Measurements from ENCODE around the gene PCGF5. TPM values are rescaled to one million over a fixed set of nuclear protein-coding genes. Genes with fewer than 3 reads are reported as not detected.

PCGF5 gene
- total and polyA plus RNA-seq, 5 donors from 2014 or later, result 43.5 to 60.3 (median 53.5) TPM

DNA sequence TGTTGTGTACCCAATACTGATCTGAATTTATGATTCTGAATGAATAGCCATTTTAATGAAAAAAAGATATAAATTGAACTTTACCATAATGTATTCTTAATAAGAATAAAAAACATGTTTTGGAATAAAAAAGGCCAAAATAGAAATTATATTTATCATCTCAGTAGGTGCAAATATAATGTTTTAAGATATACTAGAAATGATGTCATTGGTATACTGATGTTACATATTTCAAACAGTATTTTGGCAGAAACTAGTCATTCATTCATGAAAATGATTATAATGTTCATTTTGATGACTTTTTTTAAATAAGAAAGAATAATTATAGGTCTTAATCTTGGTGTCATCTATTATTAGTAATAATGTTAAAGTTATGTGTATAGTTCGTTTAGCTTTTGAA, 9.2 kb downstream of the PCGF5 start:
- Mint-ChIP-seq H3K27me3 (no peaks in the 10 kb centered on the region), H3K4me1 (peaks cover 28 to 45% (median 39%) of the 10 kb centered on the region in 4 donors), H3K27ac (no peak overlapping the region), H3K36me3 (peaks cover 14% of the 10 kb centered on the region), H3K9me3 (no peaks in the 10 kb centered on the region), H3K4me3 (no peak overlapping the region)
- peaks cover 8% of the 10 kb centered on the region for H3K4me1 ChIP-seq (ENCODE audit: control insufficient read depth, insufficient read depth, low read length, poor library complexity, severe bottlenecking)
- H3K4me3 ChIP-seq (ENCODE audit: low read depth, low read length), result no peak overlapping the region
- H3K27ac ChIP-seq (ENCODE audit: insufficient read depth, low read length, poor library complexity, severe bottlenecking), result no peak overlapping the region
- DNase-seq, result no peak
- H3K36me3 ChIP-seq (ENCODE audit: control insufficient read depth, insufficient read depth, low read length), result peaks cover 9% of the 10 kb centered on the region
- no peaks in the 10 kb centered on the region for H3K27me3 ChIP-seq (ENCODE audit: control insufficient read depth, insufficient read depth, low read length)
- no peaks in the 10 kb centered on the region for H3K9me3 ChIP-seq (ENCODE audit: control insufficient read depth in 2 of 2, low read length in 2 of 2)
- no peak for ATAC-seq (ENCODE audit: low read depth in 2 of 2)

DNA sequence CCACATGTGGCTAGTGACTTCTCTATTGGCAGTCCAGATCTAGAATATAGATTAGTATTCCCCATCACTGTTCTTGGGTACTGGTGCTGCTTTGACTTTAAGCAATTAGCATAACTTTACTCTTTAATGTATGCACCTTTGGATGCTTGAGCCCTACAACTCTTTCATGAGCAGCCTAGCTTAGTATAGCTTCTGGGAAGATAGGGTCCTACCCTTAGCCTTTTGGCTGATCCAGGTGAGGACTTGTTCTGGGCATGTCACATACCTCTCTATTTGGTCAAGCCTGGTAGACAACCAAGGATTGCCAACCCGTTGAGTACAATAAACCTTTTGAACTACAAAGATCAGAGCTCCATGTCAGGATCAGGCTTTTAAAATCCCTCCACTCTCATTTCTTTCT, 17.7 kb downstream of the PCGF5 start:
- DNase-seq, result no peak
- ATAC-seq (ENCODE audit: low read depth in 2 of 2), result no peak
- Histone ChIP-seq H3K36me3 (ENCODE audit: control insufficient read depth, insufficient read depth, low read length) (peaks cover 11% of the 10 kb centered on the region), H3K4me1 (ENCODE audit: control insufficient read depth, insufficient read depth, low read length, poor library complexity, severe bottlenecking) (no peaks in the 10 kb centered on the region), H3K27me3 (ENCODE audit: control insufficient read depth, insufficient read depth, low read length) (no peaks in the 10 kb centered on the region), H3K9me3 (ENCODE audit: control insufficient read depth in 2 of 2, low read length in 2 of 2) (no peaks in the 10 kb centered on the region), H3K27ac (ENCODE audit: insufficient read depth, low read length, poor library complexity, severe bottlenecking) (no peak overlapping the region), H3K4me3 (ENCODE audit: low read depth, low read length) (no peak overlapping the region)
- Mint-ChIP-seq H3K36me3 (peaks cover 11% of the 10 kb centered on the region), H3K9me3 (no peaks in the 10 kb centered on the region), H3K4me3 (no peak overlapping the region), H3K27ac (peak overlapping the region in 1 of 3 donors; percentile 64), H3K4me1 (peaks cover 25 to 45% (median 32%) of the 10 kb centered on the region in 4 donors), H3K27me3 (no peaks in the 10 kb centered on the region)

DNA sequence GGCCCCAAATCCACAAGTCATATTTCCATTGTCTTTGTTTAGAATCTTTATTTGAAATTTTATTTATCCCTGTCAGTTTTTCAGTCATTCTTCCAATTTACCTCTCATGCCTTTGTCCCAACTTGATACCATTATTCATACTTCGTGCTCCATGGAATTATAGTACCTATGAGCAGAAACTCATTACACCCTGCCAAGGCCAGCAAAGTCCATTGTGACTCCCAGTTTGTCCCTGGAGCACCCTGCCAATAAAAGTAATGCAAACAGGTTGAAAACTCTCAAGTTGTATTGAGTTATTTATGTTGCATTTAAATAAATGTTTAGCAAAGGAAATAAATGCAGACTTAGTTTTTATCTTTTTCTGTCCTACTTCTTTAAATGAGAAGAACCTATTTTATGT, 19.3 kb downstream of the PCGF5 start:
- H3K9me3 Mint-ChIP-seq, result no peaks in the 10 kb centered on the region
- Histone ChIP-seq H3K27me3 (ENCODE audit: control insufficient read depth, insufficient read depth, low read length) (no peaks in the 10 kb centered on the region), H3K4me3 (ENCODE audit: low read depth, low read length) (no peak overlapping the region), H3K4me1 (ENCODE audit: control insufficient read depth, insufficient read depth, low read length, poor library complexity, severe bottlenecking) (no peaks in the 10 kb centered on the region), H3K36me3 (ENCODE audit: control insufficient read depth, insufficient read depth, low read length) (peaks cover 12% of the 10 kb centered on the region), H3K27ac (ENCODE audit: insufficient read depth, low read length, poor library complexity, severe bottlenecking) (no peak overlapping the region), H3K9me3 (ENCODE audit: control insufficient read depth in 2 of 2, low read length in 2 of 2) (no peaks in the 10 kb centered on the region)
- DNase-seq (no peak), ATAC-seq (ENCODE audit: low read depth in 2 of 2) (no peak)
- H3K4me3 Mint-ChIP-seq, result no peak overlapping the region
- peak overlapping the region in 1 of 3 donors; percentile 54 for H3K27ac Mint-ChIP-seq
- peaks cover 11% of the 10 kb centered on the region for H3K36me3 Mint-ChIP-seq
- no peaks in the 10 kb centered on the region for H3K27me3 Mint-ChIP-seq
- H3K4me1 Mint-ChIP-seq, result peaks cover 17 to 32% (median 27%) of the 10 kb centered on the region in 4 donors

DNA sequence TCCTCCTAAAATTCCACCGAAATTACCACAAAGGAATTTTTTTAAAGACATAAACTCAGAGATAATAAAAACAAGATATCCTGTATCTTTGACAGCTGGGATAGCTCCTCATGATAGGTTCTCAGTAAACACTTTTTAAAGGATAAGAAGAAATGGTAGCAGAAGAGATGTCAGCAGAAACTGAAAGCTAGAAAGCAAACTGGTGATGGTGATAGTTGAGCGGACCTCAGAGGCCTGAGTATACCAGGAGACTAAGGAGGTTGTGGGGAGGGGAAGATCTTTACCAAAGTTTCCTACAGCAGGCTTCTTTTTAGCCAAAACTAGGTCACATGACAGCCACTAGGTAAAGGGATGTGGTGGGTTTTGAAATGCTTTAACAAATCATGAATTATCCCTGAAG, 22.5 kb downstream of the PCGF5 start:
- H3K27ac Mint-ChIP-seq, result peak overlapping the region in 2 of 3 donors; percentile 27 to 87
- no peak for ATAC-seq (ENCODE audit: low read depth in 2 of 2)
- no peaks in the 10 kb centered on the region for H3K9me3 Mint-ChIP-seq
- peaks cover 13 to 24% (median 20%) of the 10 kb centered on the region in 4 donors for H3K4me1 Mint-ChIP-seq
- peaks cover 4% of the 10 kb centered on the region for H3K36me3 Mint-ChIP-seq
- H3K4me3 Mint-ChIP-seq, result no peak overlapping the region
- Histone ChIP-seq H3K27ac (ENCODE audit: insufficient read depth, low read length, poor library complexity, severe bottlenecking) (no peak overlapping the region), H3K4me3 (ENCODE audit: low read depth, low read length) (no peak overlapping the region), H3K9me3 (ENCODE audit: control insufficient read depth in 2 of 2, low read length in 2 of 2) (no peaks in the 10 kb centered on the region), H3K27me3 (ENCODE audit: control insufficient read depth, insufficient read depth, low read length) (no peaks in the 10 kb centered on the region), H3K4me1 (ENCODE audit: control insufficient read depth, insufficient read depth, low read length, poor library complexity, severe bottlenecking) (peaks cover 5% of the 10 kb centered on the region), H3K36me3 (ENCODE audit: control insufficient read depth, insufficient read depth, low read length) (peaks cover 12% of the 10 kb centered on the region)
- DNase-seq, result no peak
- no peaks in the 10 kb centered on the region for H3K27me3 Mint-ChIP-seq

DNA sequence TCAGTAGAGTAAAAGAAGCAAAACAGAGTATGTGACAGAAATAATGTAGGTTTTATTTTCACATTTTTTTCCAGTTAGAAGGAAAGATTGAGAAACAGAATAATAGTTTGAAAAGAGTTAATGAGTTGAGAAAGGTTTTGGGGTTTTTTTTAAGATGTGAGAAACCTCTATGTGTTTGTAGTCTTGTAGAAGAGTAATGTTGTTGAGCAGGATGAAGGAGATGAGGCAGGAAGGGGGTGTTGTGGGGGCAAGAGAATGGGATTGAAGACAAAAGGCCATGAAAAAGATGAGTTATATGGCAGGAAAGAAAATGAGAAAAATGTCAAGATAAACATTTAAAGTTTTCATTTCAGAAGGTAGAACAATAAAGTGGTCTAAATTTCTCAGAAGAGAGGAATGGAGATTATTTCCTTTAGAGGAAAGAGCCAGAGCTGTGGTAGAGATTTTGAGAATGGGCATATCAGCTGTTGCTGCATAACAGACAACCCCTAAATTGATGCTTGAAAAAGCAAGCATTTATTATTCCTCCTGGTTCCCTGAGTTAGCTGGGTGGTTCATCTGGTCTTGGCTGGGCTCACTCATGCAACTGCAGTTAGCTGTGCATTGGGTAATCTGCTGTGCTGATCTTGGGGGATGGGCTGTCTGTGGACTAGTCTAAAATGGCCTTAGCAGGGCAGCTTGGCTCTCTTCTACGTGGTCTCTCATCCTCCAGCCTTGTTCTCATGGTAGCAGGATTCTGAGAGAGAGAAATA, 27.1 kb downstream of the PCGF5 start:
- Mint-ChIP-seq H3K4me1 (peaks cover 8 to 13% (median 8%) of the 10 kb centered on the region in 4 donors), H3K9me3 (no peaks in the 10 kb centered on the region), H3K36me3 (peaks cover 5% of the 10 kb centered on the region), H3K27ac (peak overlapping the region in 2 of 3 donors; percentile 60 to 72), H3K27me3 (no peaks in the 10 kb centered on the region), H3K4me3 (no peak overlapping the region)
- Histone ChIP-seq H3K9me3 (ENCODE audit: control insufficient read depth in 2 of 2, low read length in 2 of 2) (no peaks in the 10 kb centered on the region), H3K27ac (ENCODE audit: insufficient read depth, low read length, poor library complexity, severe bottlenecking) (peak overlapping the region; percentile 31), H3K4me3 (ENCODE audit: low read depth, low read length) (no peak overlapping the region), H3K36me3 (ENCODE audit: control insufficient read depth, insufficient read depth, low read length) (peaks cover 14% of the 10 kb centered on the region), H3K27me3 (ENCODE audit: control insufficient read depth, insufficient read depth, low read length) (no peaks in the 10 kb centered on the region), H3K4me1 (ENCODE audit: control insufficient read depth, insufficient read depth, low read length, poor library complexity, severe bottlenecking) (peaks cover 5% of the 10 kb centered on the region)
- ATAC-seq (ENCODE audit: low read depth in 2 of 2) (peak in 1 of 2 donors; percentile 18), DNase-seq (peak in 1 of 3 donors; percentile 54)

DNA sequence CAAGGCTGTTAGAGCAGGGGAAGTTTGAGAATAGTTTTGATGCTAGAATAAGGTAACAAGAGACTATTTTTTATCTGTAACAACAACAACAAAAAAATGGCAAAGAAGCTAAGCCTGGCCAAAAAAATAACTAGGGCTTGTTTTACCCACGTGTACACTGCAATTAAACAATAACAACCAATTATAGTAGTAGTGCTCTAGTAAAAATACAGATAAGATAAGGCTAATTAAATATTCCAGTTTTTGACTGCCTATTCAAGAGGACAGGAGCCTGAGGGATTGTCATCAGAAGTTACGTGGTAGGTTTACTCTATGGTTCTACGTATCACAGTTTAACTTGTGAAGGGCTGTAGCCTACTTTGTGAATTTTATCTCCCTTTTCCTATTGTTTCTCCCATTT, 29.2 kb downstream of the PCGF5 start:
- H3K27me3 ChIP-seq (ENCODE audit: control insufficient read depth, insufficient read depth, low read length), result no peaks in the 10 kb centered on the region
- no peaks in the 10 kb centered on the region for H3K9me3 Mint-ChIP-seq
- H3K9me3 ChIP-seq (ENCODE audit: control insufficient read depth in 2 of 2, low read length in 2 of 2), result no peaks in the 10 kb centered on the region
- peaks cover 5% of the 10 kb centered on the region for H3K4me1 ChIP-seq (ENCODE audit: control insufficient read depth, insufficient read depth, low read length, poor library complexity, severe bottlenecking)
- H3K27ac Mint-ChIP-seq, result no peak overlapping the region
- no peak overlapping the region for H3K4me3 ChIP-seq (ENCODE audit: low read depth, low read length)
- peaks cover 31% of the 10 kb centered on the region for H3K36me3 ChIP-seq (ENCODE audit: control insufficient read depth, insufficient read depth, low read length)
- DNase-seq (no peak), ATAC-seq (ENCODE audit: low read depth in 2 of 2) (no peak)
- H3K27me3 Mint-ChIP-seq, result no peaks in the 10 kb centered on the region
- peaks cover 0 to 10% (median 4%) of the 10 kb centered on the region in 4 donors for H3K4me1 Mint-ChIP-seq
- H3K4me3 Mint-ChIP-seq, result no peak overlapping the region
- peaks cover 24% of the 10 kb centered on the region for H3K36me3 Mint-ChIP-seq
- H3K27ac ChIP-seq (ENCODE audit: insufficient read depth, low read length, poor library complexity, severe bottlenecking), result no peak overlapping the region

DNA sequence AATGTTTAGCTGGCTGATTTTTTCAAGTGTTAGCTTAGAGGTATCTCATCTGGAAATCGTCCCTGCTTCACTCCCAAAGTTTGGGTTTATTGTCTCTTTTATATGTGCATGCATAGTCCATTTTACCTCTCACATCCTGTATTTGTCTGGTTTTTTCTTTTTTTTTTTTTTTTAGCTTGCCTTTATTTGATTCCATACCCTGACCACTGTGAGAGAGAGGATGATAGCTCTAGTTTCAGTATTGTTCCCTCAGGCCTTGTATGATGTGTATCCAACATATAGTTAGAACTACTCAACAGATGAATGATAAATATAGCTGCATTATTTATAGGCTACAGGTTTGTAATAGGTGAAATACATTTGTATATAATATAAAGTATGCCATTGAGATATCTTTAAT, 29.9 kb downstream of the PCGF5 start:
- no peaks in the 10 kb centered on the region for H3K27me3 ChIP-seq (ENCODE audit: control insufficient read depth, insufficient read depth, low read length)
- peaks cover 5% of the 10 kb centered on the region for H3K4me1 ChIP-seq (ENCODE audit: control insufficient read depth, insufficient read depth, low read length, poor library complexity, severe bottlenecking)
- ATAC-seq (ENCODE audit: low read depth in 2 of 2), result no peak
- peaks cover 0 to 10% (median 4%) of the 10 kb centered on the region in 4 donors for H3K4me1 Mint-ChIP-seq
- H3K4me3 Mint-ChIP-seq, result no peak overlapping the region
- H3K36me3 ChIP-seq (ENCODE audit: control insufficient read depth, insufficient read depth, low read length), result peaks cover 37% of the 10 kb centered on the region
- H3K27me3 Mint-ChIP-seq, result no peaks in the 10 kb centered on the region
- DNase-seq, result no peak
- H3K27ac Mint-ChIP-seq, result peak overlapping the region in 1 of 3 donors; percentile 12
- H3K27ac ChIP-seq (ENCODE audit: insufficient read depth, low read length, poor library complexity, severe bottlenecking), result no peak overlapping the region
- no peak overlapping the region for H3K4me3 ChIP-seq (ENCODE audit: low read depth, low read length)
- no peaks in the 10 kb centered on the region for H3K9me3 ChIP-seq (ENCODE audit: control insufficient read depth in 2 of 2, low read length in 2 of 2)
- H3K9me3 Mint-ChIP-seq, result no peaks in the 10 kb centered on the region
- peaks cover 29% of the 10 kb centered on the region for H3K36me3 Mint-ChIP-seq
